HG03196 (cell line): ENCODE data around the gene BPNT1.

Experiments
- ATAC-seq: cut with Tn5 transposase; IDR thresholded peaks from one replicate; pipeline ENCODE4 v1.9.1; 2021; ENCODE audit not compliant: unreplicated experiment

Gene BPNT1

GRCh38 chr1:220012259-220012658, 77.3 kb downstream of the BPNT1 start:
- ATAC-seq: no peak

GRCh38 chr1:220011620-220012019, 78.0 kb downstream of the BPNT1 start:
- ATAC-seq: no peak
